ENCODE measurements around the gene SMCO4.

Gene SMCO4

GRCh38 chr11:93517041-93517440 lies 26.1 kb downstream of the SMCO4 start:
- TF ChIP-seq CTCF (IDR thresholded peaks at IDR 0.05), result no peak

GRCh38 chr11:93515441-93516025 lies 27.7 kb downstream of the SMCO4 start:
- no peak for TF ChIP-seq CTCF (IDR thresholded peaks at IDR 0.05)

GRCh38 chr11:93514712-93515111 lies 28.5 kb downstream of the SMCO4 start:
- no peak for TF ChIP-seq CTCF (IDR thresholded peaks at IDR 0.05)

- no peak for TF ChIP-seq CTCF (IDR thresholded peaks at IDR 0.05)
These were observed 29.4 kb downstream of the SMCO4 start for GRCh38 chr11:93513772-93514171.

- TF ChIP-seq CTCF (IDR thresholded peaks at IDR 0.05), result no peak
These were observed 30.1 kb downstream of the SMCO4 start for GRCh38 chr11:93512949-93513667.

GRCh38 chr11:93512073-93512475 lies 31.1 kb downstream of the SMCO4 start:
- no peak for TF ChIP-seq CTCF (IDR thresholded peaks at IDR 0.05)

- no peak for TF ChIP-seq CTCF (IDR thresholded peaks at IDR 0.05)
These were observed 32.9 kb downstream of the SMCO4 start for GRCh38 chr11:93510196-93510873.

All from LNCAP (cell line).